Measurements from ENCODE around the gene WBP2. TPM values are rescaled to one million over a fixed set of nuclear protein-coding genes. Genes with fewer than 3 reads are reported as not detected.
A peak's percentile ranks its signal among the peaks of the same experiment; 100 is the strongest.

Gene WBP2
- total and polyA plus RNA-seq, 2 of the 13 experiments (the other 11 are each of a cell fraction or from before 2014, with no cell fraction given), result 29.2 to 29.5 TPM

DNA sequence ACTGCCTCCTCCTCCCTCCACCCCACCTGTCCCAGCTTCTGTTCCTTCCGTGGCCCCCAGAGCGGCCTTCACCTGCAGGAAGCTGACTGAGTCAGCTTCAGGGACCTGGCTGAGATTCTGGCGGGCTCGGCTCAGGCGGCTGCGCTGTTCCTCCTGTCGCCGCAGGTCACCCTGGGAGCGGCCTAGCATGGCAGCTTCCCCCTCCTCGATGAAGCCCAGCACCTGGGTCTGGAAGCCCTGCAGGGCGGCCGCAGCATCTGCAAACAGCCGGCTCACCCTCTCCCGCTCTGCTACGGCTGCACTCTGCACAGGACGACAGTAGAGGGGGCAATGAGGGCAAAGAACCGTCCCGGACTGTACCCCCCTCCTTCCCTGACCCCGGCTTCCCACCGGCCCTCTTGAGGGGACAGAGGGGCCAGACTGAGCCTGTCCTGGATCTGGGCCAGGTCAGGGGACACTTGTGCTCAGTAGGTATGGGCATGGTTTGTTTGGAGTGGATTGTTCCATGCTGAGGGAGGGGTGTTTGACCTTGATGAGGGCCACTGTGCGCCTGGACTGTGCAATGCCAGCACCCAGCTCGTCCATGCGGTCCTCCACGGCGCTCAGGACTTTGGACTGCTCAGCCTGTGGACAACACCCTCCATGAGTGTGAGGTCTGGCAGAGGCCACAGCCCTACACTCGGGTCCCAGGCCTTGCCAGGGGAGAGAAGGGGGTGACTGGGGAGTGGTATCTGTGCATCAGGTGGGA, 21.2 kb upstream of the WBP2 start (continued):
- TF ChIP-seq, protein P1, sequence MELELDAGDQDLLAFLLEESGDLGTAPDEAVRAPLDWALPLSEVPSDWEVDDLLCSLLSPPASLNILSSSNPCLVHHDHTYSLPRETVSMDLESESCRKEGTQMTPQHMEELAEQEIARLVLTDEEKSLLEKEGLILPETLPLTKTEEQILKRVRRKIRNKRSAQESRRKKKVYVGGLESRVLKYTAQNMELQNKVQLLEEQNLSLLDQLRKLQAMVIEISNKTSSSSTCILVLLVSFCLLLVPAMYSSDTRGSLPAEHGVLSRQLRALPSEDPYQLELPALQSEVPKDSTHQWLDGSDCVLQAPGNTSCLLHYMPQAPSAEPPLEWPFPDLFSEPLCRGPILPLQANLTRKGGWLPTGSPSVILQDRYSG (CRISPR knock-in tag; IDR thresholded peaks at IDR 0.05), result peak; percentile 27; the same call in 1 of the 2 replicates
- TF ChIP-seq, protein P2, sequence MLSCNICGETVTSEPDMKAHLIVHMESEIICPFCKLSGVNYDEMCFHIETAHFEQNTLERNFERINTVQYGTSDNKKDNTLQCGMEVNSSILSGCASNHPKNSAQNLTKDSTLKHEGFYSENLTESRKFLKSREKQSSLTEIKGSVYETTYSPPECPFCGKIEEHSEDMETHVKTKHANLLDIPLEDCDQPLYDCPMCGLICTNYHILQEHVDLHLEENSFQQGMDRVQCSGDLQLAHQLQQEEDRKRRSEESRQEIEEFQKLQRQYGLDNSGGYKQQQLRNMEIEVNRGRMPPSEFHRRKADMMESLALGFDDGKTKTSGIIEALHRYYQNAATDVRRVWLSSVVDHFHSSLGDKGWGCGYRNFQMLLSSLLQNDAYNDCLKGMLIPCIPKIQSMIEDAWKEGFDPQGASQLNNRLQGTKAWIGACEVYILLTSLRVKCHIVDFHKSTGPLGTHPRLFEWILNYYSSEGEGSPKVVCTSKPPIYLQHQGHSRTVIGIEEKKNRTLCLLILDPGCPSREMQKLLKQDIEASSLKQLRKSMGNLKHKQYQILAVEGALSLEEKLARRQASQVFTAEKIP (CRISPR knock-in tag; IDR thresholded peaks at IDR 0.05; ENCODE audit: borderline replicate concordance), result no peak
- TF ChIP-seq ZNF501 (CRISPR knock-in tag; IDR thresholded peaks at IDR 0.05), result peak; percentile 90
- peak; percentile 97 for TF ChIP-seq BRD4 (CRISPR knock-in tag; IDR thresholded peaks at IDR 0.05)
- TF ChIP-seq, protein P3, sequence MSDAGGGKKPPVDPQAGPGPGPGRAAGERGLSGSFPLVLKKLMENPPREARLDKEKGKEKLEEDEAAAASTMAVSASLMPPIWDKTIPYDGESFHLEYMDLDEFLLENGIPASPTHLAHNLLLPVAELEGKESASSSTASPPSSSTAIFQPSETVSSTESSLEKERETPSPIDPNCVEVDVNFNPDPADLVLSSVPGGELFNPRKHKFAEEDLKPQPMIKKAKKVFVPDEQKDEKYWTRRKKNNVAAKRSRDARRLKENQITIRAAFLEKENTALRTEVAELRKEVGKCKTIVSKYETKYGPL (CRISPR knock-in tag; IDR thresholded peaks at IDR 0.05), result no peak; the same call in 1 of the 2 replicates
- TF ChIP-seq, protein P4, sequence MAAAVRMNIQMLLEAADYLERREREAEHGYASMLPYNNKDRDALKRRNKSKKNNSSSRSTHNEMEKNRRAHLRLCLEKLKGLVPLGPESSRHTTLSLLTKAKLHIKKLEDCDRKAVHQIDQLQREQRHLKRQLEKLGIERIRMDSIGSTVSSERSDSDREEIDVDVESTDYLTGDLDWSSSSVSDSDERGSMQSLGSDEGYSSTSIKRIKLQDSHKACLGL (CRISPR knock-in tag; IDR thresholded peaks at IDR 0.05), result peak; percentile 30; the same call in 1 of the 2 replicates
- TF ChIP-seq, protein P5, sequence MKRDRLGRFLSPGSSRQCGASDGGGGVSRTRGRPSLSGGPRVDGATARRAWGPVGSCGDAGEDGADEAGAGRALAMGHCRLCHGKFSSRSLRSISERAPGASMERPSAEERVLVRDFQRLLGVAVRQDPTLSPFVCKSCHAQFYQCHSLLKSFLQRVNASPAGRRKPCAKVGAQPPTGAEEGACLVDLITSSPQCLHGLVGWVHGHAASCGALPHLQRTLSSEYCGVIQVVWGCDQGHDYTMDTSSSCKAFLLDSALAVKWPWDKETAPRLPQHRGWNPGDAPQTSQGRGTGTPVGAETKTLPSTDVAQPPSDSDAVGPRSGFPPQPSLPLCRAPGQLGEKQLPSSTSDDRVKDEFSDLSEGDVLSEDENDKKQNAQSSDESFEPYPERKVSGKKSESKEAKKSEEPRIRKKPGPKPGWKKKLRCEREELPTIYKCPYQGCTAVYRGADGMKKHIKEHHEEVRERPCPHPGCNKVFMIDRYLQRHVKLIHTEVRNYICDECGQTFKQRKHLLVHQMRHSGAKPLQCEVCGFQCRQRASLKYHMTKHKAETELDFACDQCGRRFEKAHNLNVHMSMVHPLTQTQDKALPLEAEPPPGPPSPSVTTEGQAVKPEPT (CRISPR knock-in tag; IDR thresholded peaks at IDR 0.05; ENCODE audit: low read depth), result peak; percentile 94
- peak; percentile 98 for TF ChIP-seq SALL1 (CRISPR knock-in tag; IDR thresholded peaks at IDR 0.05)
- TF ChIP-seq, protein P6, sequence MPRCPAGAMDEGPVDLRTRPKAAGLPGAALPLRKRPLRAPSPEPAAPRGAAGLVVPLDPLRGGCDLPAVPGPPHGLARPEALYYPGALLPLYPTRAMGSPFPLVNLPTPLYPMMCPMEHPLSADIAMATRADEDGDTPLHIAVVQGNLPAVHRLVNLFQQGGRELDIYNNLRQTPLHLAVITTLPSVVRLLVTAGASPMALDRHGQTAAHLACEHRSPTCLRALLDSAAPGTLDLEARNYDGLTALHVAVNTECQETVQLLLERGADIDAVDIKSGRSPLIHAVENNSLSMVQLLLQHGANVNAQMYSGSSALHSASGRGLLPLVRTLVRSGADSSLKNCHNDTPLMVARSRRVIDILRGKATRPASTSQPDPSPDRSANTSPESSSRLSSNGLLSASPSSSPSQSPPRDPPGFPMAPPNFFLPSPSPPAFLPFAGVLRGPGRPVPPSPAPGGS (CRISPR knock-in tag; IDR thresholded peaks at IDR 0.05), result peak; percentile 84; the same call in 1 of the 2 replicates
- no peak for TF ChIP-seq NFE2L2 (IDR thresholded peaks at IDR 0.05; ENCODE audit: low read length)
- peak; percentile 75; the same call in 1 of the 2 replicates for TF ChIP-seq NR2F2 (IDR thresholded peaks at IDR 0.05; ENCODE audit: borderline replicate concordance, low read depth)
- TF ChIP-seq ZNF605 (CRISPR knock-in tag; IDR thresholded peaks at IDR 0.05), result peak; percentile 98
- TF ChIP-seq MED1 (CRISPR knock-in tag; IDR thresholded peaks at IDR 0.05), result peak; percentile 98
- peak; percentile 66 for TF ChIP-seq KLF13 (CRISPR knock-in tag; IDR thresholded peaks at IDR 0.05)
- TF ChIP-seq, protein P7, sequence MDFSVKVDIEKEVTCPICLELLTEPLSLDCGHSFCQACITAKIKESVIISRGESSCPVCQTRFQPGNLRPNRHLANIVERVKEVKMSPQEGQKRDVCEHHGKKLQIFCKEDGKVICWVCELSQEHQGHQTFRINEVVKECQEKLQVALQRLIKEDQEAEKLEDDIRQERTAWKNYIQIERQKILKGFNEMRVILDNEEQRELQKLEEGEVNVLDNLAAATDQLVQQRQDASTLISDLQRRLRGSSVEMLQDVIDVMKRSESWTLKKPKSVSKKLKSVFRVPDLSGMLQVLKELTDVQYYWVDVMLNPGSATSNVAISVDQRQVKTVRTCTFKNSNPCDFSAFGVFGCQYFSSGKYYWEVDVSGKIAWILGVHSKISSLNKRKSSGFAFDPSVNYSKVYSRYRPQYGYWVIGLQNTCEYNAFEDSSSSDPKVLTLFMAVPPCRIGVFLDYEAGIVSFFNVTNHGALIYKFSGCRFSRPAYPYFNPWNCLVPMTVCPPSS (IDR thresholded peaks at IDR 0.05), result no peak
- TF ChIP-seq RFXAP (CRISPR knock-in tag; IDR thresholded peaks at IDR 0.05; ENCODE audit: borderline replicate concordance), result 0 out of 2 replicates have a peak, but pooled peaks have one; percentile 22
- peak; percentile 77; the same call in 1 of the 2 replicates for TF ChIP-seq RAD21 (CRISPR knock-in tag; IDR thresholded peaks at IDR 0.05)
- TF ChIP-seq, protein P8, sequence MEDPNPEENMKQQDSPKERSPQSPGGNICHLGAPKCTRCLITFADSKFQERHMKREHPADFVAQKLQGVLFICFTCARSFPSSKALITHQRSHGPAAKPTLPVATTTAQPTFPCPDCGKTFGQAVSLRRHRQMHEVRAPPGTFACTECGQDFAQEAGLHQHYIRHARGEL (CRISPR knock-in tag; IDR thresholded peaks at IDR 0.05), result no peak
- TF ChIP-seq, protein P9, sequence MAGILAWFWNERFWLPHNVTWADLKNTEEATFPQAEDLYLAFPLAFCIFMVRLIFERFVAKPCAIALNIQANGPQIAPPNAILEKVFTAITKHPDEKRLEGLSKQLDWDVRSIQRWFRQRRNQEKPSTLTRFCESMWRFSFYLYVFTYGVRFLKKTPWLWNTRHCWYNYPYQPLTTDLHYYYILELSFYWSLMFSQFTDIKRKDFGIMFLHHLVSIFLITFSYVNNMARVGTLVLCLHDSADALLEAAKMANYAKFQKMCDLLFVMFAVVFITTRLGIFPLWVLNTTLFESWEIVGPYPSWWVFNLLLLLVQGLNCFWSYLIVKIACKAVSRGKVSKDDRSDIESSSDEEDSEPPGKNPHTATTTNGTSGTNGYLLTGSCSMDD (CRISPR knock-in tag; IDR thresholded peaks at IDR 0.05), result no peak

All from HepG2 (cell line).